ENCODE measurements around the gene PTPN5. TPM values are rescaled to one million over a fixed set of nuclear protein-coding genes. Genes with fewer than 3 reads are reported as not detected.
"Not testable (repeated sequence)": the region's sequence is repeated elsewhere in the genome, so short reads cannot be mapped to it uniquely, and the experiment has no call there.

Gene PTPN5
- total RNA-seq, 1 donor from 2014 or later = 0.47 TPM

GRCh38 chr11:18696638-18697225 is 94.9 kb downstream of the PTPN5 start:
- intact Hi-C loops (cut with micrococcal nuclease) = loop anchor here (10.0 kb wide), 1 partner anchor 62 kb away; the partner anchor contains the start of gene SPTY2D1
- no peak for TF ChIP-seq CTCF (IDR thresholded peaks at IDR 0.05; ENCODE audit: borderline replicate concordance)
- Histone ChIP-seq H3K4me3 (no peak overlapping the region), H3K27me3 (ENCODE audit: low read depth) (no peaks in the 10 kb centered on the region), H3K9me3 (replicated peaks) (no peaks in the 10 kb centered on the region), H3K27ac (replicated peaks) (no peak overlapping the region), H3K36me3 (peaks cover 9% of the 10 kb centered on the region), H3K4me1 (peaks cover 38% of the 10 kb centered on the region)
- DNase-seq = no peak

GRCh38 chr11:18692941-18693760 is 98.4 kb downstream of the PTPN5 start:
- no peak for DNase-seq
- intact Hi-C loops (cut with micrococcal nuclease) = loop anchor here (10.0 kb wide), 1 partner anchor 58 kb away; the partner anchor contains the start of gene SPTY2D1
- no peak overlapping the region for H3K4me3 ChIP-seq

GRCh38 chr11:18691467-18692140 is 100.0 kb downstream of the PTPN5 start:
- H3K36me3 ChIP-seq; DNase-seq; H3K27ac ChIP-seq (replicated peaks); H3K4me3 ChIP-seq; H3K4me1 ChIP-seq; H3K27me3 ChIP-seq (ENCODE audit: low read depth); H3K9me3 ChIP-seq (replicated peaks): not testable (repeated sequence)
- intact Hi-C loops (cut with micrococcal nuclease) = loop anchor here (10.0 kb wide), 1 partner anchor 57 kb away; the partner anchor contains the start of gene SPTY2D1

More at GRCh38 chr11:18692941-18693760, 98.4 kb downstream of the PTPN5 start:
- Histone ChIP-seq H3K36me3 (no peaks in the 10 kb centered on the region), H3K27ac (replicated peaks) (no peak overlapping the region), H3K27me3 (ENCODE audit: low read depth) (no peaks in the 10 kb centered on the region), H3K9me3 (replicated peaks) (no peaks in the 10 kb centered on the region), H3K4me1 (peaks cover 5% of the 10 kb centered on the region)
- no peak for TF ChIP-seq CTCF (IDR thresholded peaks at IDR 0.05; ENCODE audit: borderline replicate concordance)

- Histone ChIP-seq H3K4me1 (no peaks in the 10 kb centered on the region), H3K36me3 (no peaks in the 10 kb centered on the region), H3K9me3 (replicated peaks) (no peaks in the 10 kb centered on the region), H3K27me3 (ENCODE audit: low read depth) (no peaks in the 10 kb centered on the region), H3K4me3 (no peak overlapping the region), H3K27ac (replicated peaks) (no peak overlapping the region)
- no peak for DNase-seq
- intact Hi-C loops (cut with micrococcal nuclease) = no loop called here
- TF ChIP-seq CTCF (IDR thresholded peaks at IDR 0.05; ENCODE audit: borderline replicate concordance) = no peak
Measured at GRCh38 chr11:18684267-18684666, 107.3 kb downstream of the PTPN5 start.

- intact Hi-C loops (cut with micrococcal nuclease) = no loop called here
Measured at GRCh38 chr11:18682466-18682865, 109.1 kb downstream of the PTPN5 start.

GRCh38 chr11:18681949-18682348 is 109.6 kb downstream of the PTPN5 start:
- H3K27ac ChIP-seq (replicated peaks); H3K9me3 ChIP-seq (replicated peaks); H3K4me3 ChIP-seq; DNase-seq; H3K27me3 ChIP-seq (ENCODE audit: low read depth); intact Hi-C loops (cut with micrococcal nuclease); H3K36me3 ChIP-seq; H3K4me1 ChIP-seq: not testable (repeated sequence)

More at GRCh38 chr11:18682466-18682865, 109.1 kb downstream of the PTPN5 start:
- no peak for TF ChIP-seq CTCF (IDR thresholded peaks at IDR 0.05; ENCODE audit: borderline replicate concordance)
- Histone ChIP-seq H3K36me3 (no peaks in the 10 kb centered on the region), H3K9me3 (replicated peaks) (no peaks in the 10 kb centered on the region), H3K27ac (replicated peaks) (no peak overlapping the region), H3K27me3 (ENCODE audit: low read depth) (no peaks in the 10 kb centered on the region), H3K4me1 (no peaks in the 10 kb centered on the region), H3K4me3 (no peak overlapping the region)
- no peak for DNase-seq

Other genes starting within 250 kb of the PTPN5 start
- 17.7 TPM for gene UEVLD, start 203.1 kb downstream of the PTPN5 start, total RNA-seq
- gene MISFA, start 192.0 kb downstream of the PTPN5 start, total RNA-seq = 10.7 TPM
- 8.7 TPM for gene SPTY2D1, start 157.5 kb downstream of the PTPN5 start, total RNA-seq
- gene TMEM86A, start 93.0 kb downstream of the PTPN5 start, total RNA-seq = 5.4 TPM
- gene IGSF22, start 65.6 kb downstream of the PTPN5 start, total RNA-seq = 0.49 TPM
- not detected for gene MRGPRX1, start 147.6 kb upstream of the PTPN5 start, total RNA-seq